NCI-H2196 treated with DMSO at 0.1 percent for 48 hours (cell line): ENCODE measurements around the gene LUC7L3.
A peak's percentile ranks its signal among the peaks of the same experiment; 100 is the strongest.
"Not testable (repeated sequence)": the region's sequence is repeated elsewhere in the genome, so short reads cannot be mapped to it uniquely, and the experiment has no call there.

Experiments used
- DNase-seq: peaks from one replicate; lab custom pipeline; 2025; ENCODE audit not compliant: unreplicated experiment; lab: John Stamatoyannopoulos, UW

The LUC7L3 gene, protein sequence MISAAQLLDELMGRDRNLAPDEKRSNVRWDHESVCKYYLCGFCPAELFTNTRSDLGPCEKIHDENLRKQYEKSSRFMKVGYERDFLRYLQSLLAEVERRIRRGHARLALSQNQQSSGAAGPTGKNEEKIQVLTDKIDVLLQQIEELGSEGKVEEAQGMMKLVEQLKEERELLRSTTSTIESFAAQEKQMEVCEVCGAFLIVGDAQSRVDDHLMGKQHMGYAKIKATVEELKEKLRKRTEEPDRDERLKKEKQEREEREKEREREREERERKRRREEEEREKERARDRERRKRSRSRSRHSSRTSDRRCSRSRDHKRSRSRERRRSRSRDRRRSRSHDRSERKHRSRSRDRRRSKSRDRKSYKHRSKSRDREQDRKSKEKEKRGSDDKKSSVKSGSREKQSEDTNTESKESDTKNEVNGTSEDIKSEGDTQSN

DNA sequence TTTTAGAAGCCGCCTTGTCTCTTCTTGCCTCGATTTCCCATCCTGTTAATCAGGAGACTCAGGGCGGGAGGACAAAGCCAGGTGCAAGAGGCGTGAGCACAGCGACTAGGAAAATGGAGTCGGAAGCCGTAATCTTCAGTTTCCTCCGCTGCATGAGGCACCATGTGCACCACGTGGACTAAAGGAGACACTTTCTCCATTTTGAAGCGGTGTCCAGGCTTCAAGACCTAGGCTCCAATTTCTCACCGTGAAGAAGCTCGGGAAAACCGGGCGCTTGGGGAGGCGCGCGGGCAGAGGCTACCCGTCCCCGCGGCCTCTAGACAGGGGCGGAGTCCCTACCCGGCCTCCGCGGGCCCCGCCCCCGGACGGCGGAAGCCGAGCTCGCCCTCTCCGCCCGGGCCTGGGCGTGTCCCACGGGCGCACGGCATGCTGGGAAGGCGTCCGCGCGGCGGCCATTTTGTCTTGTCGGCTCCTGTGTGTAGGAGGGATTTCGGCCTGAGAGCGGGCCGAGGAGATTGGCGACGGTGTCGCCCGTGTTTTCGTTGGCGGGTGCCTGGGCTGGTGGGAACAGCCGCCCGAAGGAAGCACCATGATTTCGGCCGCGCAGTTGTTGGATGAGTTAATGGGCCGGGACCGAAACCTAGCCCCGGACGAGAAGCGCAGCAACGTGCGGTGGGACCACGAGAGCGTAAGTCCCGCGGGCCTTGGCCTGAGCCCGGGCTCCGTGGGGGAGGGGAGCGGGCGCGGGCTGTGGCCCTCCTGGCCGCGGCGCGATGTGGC is at the start of gene LUC7L3:
Gene LUC7L3 (plus strand): TSS at position 460 of the 780 bp plus-strand sequence. CDS start 130 bp downstream, at position 590.
- DNase-seq = peak; percentile 78

DNA sequence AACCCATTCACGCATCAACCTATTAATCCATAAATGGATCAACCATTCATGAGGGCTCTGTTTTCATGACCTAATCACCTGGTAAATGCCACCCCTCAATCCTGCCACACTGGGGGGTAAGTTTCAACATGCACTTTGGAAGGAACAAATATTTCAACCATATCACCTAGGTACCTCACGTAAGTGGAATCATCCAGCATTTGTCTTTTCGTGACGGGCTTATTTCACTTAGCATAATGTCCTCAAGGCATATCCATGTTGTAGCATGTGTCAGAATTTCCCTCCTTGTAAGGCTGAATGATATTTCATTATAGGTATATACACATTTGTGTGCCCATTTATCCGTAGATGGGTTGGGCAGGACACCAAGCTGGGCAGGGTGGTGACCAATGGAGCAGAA is 47.3 kb upstream of the LUC7L3 start:
- DNase-seq = no peak

DNA sequence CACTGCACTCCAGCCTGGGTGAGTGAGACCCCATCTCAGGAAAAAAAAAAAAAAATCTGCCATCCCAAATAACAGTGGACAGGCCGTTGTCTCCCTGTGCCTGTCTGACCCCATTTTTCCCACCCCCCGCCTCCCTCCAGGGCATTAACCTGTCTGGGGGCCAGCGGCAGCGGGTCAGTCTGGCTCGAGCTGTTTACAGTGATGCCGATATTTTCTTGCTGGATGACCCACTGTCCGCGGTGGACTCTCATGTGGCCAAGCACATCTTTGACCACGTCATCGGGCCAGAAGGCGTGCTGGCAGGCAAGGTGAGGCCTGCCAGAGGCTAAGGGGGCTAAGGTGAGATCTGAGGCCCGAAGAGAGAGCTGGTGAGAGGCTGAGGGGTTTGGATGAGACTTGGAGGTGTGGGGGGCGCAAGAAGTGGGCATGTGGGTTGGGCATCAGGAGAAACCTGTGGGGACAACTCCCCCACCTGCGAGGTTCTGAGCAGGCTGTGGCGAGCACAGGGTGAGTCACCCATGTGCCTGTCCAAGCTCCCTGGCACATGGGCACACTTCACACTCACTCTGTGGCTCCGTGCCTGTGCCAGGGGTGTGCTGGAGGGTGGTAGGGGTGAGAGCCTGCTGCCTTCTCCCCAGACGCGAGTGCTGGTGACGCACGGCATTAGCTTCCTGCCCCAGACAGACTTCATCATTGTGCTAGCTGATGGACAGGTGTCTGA is 46.4 kb upstream of the LUC7L3 start:
- DNase-seq = no peak

DNA sequence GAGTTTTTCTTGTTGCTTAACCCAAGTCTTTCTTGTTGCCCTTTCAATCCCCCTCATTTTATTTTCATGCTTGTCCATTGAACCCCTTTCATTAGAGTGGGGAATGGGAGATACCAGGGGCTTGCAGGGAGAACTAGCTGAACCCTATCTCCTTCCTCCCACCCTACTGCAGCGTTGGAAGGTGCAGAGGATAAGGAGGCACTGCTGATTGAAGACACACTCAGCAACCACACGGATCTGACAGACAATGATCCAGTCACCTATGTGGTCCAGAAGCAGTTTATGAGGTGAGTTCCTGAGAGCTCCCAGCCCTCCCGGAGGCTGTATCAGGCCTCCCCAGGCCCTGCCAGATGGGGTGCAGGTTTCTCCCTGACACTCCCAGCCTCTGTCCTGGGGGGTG is 44.2 kb upstream of the LUC7L3 start:
- no peak for DNase-seq

DNA sequence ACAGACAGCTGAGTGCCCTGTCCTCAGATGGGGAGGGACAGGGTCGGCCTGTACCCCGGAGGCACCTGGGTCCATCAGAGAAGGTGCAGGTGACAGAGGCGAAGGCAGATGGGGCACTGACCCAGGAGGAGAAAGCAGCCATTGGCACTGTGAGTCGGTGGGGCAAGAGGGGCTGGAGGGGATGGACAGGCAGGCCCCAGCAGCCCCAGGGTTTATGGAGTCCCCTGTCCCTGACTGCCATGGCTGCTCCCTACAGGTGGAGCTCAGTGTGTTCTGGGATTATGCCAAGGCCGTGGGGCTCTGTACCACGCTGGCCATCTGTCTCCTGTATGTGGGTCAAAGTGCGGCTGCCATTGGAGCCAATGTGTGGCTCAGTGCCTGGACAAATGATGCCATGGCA is 43.8 kb upstream of the LUC7L3 start:
- no peak for DNase-seq

DNA sequence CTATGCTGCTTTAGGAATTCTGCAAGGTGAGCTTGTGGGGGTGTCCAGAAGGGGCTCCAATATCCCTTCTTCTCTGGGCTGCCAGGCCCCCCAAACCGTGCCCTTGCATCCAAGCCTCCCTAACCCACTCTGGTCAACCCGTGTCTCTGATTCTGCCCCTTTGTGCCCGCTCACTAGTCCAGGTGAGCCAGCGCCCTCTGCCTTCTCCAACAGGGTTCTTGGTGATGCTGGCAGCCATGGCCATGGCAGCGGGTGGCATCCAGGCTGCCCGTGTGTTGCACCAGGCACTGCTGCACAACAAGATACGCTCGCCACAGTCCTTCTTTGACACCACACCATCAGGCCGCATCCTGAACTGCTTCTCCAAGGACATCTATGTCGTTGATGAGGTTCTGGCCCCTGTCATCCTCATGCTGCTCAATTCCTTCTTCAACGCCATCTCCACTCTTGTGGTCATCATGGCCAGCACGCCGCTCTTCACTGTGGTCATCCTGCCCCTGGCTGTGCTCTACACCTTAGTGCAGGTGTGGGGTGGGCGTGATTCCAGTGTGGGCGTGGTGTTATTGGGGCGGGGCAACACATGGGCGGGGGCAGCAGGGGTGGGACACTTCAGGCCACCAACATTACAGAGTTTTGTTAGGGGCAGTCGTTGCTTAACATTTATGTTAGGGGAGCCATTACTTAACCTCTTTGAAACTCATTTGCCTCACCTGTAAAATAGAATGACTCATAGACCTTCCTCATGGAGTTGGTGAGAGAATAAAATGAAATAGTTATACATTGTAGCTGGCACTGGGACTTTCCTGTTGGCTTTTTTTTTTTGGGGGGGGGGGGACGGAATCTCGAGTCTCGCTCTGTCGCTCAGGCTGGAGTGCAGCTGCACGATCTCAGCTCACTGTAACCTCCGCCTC is 43.1 kb upstream of the LUC7L3 start:
- DNase-seq = no peak

DNA sequence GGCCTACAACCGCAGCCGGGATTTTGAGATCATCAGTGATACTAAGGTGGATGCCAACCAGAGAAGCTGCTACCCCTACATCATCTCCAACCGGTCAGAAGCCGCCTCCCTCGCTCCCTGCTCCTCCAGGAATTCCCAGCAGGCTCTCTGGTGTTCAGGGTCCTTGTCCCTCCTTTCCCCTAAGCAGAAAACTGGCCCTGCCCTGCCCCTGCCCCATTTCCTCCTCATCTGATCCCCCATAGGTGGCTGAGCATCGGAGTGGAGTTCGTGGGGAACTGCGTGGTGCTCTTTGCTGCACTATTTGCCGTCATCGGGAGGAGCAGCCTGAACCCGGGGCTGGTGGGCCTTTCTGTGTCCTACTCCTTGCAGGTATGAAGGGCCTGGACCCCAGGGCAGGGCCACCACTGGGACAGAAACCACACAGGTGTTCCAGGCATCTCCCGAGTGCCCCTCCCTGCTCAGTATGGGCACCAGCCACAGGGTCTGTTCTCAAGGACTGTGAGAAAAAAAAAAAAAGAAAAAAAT is 41.5 kb upstream of the LUC7L3 start:
- no peak for DNase-seq

DNA sequence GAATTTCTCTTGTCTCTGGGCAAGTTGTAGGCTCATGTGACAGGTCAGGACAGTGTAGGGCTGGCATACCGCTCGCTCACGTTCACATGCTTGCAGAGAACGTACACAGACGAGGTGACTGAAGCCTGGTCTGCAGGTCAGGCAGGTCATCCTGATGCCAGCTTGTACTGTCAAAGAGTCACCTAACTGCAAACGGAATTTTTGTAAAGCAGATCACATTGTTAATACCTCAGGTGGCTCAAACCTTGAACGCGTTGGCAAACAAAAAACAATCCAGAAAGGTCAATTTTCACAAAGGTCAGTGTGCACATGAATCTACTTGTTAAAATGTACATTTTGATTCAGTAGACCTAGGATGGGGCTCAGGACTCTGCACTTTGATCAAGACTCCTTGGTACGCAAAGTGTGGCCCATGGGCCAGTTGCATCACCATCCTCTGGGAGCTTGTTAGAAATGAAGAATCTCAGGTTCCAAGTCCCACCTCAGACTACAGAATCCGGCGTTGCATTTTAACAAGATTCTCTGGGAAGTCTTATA is 40.3 kb upstream of the LUC7L3 start:
- DNase-seq = no peak

DNA sequence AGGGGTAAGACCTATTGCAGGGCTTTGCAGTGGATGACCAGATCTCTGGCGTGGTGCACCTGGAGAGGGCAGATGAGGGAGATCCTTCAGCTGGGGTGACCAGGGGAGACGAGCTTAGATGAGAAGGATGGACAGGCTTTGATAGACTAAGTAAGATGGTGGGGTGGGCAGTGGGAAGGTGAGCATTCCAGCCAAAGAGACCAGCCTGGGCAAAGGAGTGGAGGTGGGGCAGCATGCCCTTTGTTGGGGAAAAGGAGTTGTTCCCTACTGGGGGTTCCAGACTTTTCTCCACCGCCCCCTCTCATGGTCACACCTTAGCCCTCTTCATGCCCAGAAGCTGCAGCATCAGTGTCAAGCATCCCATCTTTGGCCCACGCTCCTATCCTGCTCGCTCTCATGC is 39.3 kb upstream of the LUC7L3 start:
- no peak for DNase-seq

DNA sequence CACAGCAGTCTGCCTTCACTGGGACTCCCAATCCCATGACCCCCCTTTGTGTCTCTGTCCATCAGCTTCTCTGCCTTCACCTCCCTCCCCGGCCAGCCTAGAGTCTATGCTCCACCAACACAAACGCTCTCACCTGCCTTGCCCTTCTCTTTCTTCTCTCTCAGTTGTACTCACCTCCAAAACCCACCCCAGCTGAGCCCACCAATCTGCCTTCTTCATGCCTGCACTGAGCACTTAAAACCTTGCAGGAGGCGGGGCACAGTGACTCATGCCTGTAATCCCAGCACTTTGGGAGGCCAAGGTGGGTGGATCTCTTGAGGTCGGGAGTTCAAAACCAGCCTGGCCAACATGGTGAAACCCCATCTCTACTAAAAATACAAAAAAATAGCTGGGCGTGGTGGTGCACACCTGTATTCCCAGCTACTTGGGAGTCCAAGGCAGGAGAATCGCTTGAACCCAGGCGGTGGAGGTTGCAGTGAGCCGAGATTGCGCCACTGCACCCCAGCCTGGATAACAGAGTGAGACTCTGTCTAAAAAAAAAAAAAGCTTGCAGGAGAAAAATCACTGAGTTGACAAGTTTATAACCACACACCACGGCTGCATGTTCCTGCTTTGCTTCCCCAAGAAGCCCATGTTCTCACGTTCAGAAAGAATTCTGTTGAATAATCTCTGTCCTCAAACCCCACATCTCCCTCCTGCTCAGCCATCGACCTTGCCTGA is 38.7 kb upstream of the LUC7L3 start:
- DNase-seq = not testable (repeated sequence)

DNA sequence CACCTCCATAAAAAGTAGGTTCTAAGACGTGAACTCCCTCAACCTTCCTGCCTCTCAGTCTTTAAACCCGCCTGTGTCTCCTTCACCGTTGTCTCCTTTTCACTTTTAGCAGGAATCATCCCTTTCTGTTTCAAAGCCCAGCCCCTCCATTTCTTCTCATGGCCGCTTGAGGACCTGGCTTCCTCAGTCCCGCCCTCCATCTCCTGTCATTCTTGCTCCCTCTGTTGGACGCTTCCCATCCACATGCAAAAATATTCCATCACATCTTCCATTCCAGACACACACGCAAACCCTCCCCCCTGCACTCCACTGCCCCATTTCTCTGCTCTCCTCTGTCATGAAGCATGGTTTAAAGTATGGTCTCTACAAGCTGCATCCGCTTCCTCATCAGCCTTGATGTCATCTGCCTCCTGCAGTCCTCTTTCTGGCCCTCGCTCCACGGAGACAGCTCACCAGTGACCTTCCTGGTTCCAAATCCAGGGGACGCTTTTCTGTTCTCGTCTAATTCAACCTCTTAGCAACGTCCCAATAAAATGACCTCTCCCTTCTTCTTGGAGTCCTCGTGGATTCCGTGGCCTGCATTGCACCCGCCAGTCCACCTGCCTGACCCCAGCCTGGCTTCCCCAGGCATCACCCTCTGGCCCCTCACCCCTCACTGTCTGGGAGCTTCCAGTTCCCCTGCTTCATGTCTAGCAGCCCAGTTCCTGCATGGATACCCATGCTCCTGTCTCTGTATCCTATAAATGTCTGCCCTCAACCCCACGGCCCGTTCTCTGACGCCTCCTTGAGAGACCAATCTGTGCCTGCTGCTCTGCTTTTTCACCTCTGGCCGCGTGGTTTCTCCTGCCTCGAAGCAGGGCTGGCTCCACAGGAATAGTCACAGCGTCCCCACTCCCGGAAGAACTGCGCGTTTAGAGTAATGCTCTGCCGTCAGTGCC is 37.9 kb upstream of the LUC7L3 start:
- no peak for DNase-seq

DNA sequence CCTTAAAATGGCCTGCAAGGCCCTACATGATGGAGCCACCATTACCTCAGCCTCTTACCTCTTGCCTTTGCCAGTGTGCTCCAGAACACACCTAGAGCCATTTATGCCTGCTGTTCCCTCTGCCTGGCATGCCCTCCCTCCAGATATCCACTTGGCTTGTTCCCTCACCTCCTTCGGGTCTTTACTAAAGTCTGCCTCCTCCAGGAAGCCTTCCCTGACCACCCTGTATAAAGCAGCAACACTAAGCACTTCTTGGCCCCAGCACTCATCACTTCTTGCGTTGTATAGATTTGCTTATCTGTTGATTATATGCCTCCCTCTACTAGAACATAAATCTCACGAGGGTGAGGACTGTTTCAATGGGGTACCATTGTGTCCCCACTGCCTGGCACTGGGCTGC is 37.0 kb upstream of the LUC7L3 start:
- no peak for DNase-seq

DNA sequence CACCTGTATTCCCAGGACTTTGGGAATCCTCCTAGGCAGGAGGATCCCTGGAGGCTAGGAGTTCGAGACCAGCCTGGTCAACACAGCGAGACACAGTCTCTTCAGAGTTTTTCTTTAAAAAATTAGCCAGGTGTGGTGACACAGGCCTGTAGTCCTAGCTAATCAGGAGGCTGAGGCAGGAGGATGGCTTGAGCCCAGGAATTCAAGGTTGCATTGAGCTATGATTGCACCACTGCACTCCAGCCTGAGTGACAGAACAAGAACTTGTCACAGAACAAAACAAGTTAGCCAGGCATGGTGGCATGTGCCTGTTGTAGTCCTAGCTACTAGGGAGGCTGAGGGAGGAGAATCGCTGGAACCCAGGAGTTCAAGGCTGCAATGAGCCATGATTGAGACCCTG is 36.5 kb upstream of the LUC7L3 start:
- DNase-seq = no peak

DNA sequence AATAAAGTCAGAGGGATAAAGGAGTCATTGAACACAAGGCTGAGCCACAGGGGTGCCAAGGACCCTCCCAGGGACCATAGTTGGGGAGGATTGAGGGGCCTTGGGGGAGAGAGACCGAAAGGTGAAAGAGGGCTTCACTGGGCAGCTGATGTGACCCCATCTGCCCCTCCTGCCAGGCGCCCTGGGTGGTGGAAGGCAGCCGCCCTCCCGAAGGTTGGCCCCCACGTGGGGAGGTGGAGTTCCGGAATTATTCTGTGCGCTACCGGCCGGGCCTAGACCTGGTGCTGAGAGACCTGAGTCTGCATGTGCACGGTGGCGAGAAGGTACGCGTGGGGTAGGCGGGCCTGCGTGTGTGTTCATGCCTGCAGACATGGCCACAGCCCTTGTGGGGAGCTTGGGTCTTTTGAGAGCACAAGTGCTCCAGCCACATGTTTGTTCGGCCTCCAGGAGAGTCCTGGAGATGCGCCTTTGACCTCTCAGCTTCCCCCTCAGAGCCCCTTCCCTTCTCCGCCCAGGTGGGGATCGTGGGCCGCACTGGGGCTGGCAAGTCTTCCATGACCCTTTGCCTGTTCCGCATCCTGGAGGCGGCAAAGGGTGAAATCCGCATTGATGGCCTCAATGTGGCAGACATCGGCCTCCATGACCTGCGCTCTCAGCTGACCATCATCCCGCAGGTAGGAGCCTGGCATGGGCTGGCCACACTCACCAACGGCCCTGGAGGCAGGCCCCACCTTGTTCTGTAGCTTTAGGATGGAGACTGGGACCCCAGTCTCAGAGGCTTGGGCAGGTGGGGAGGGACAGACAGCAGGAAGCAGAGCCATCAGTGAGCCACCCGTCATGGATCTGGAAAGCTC is 35.7 kb upstream of the LUC7L3 start:
- DNase-seq = no peak

DNA sequence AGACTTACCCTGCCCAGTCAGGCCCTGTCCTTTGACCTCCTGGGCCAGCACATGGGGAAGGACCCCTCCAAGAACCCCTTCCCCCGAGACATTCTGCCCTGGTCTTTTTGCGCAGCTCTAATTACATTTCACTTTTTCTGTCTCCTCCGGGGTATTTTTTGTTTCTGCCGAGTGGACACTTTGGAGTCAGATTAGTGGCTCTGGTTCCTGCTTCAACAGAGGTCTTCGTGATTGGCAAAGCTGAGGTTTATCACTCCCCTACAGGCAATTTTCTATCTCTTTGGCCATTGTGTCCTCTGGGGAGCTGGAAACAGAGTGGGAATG is 35.2 kb upstream of the LUC7L3 start:
- no peak for DNase-seq

DNA sequence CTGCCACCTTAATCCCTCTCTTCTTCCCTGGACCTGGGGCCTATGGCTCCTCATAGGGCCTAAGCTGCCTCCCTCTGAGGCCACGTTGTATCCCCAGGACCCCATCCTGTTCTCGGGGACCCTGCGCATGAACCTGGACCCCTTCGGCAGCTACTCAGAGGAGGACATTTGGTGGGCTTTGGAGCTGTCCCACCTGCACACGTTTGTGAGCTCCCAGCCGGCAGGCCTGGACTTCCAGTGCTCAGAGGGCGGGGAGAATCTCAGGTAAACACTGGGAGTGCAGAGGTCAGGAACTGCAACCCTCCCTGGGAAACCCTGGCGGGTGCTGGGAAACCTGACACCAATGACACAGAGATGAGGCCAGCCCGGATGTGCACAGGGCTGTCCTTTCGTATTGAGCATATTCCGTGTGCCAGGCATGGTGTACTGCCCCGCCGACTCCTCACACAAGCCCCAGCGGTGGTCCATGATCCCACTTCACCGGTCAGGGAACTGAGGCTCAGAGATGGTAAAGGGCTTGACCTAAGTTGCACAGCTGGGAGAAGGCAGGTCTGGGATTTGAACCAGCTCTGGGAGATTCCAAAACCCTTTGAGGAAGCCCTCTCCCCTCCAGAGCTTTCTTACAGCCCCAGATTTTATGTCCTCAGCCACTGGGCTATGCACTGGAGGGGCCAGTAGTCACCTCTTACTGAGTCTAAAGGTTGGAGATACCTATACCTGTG is 34.6 kb upstream of the LUC7L3 start:
- peak; percentile 38 for DNase-seq

DNA sequence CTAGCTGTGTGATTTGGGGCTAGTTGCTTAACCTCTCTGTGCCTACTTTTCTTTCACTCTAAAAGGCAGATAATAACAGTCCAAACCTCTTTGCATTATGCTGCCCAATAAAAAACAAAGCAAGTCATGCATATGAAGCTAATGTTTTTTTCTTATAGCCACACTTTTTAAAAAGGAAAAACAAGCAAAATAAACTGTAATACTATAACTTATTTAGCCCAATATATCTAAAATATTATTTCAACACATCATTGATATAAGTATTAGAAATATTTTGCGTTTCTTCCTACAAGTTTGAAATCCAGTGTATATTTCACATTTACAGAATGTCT is 34.1 kb upstream of the LUC7L3 start:
- no peak for DNase-seq
